GM21367 (cell line): Measurements from ENCODE around the gene PLD5.
"Not testable (repeated sequence)": the region's sequence is repeated elsewhere in the genome, so short reads cannot be mapped to it uniquely, and the experiment has no call there.

ENCODE experiments used
- ATAC-seq: cut with Tn5 transposase; IDR thresholded peaks from one replicate; pipeline ENCODE4 v1.9.1; 2021; ENCODE audit not compliant: unreplicated experiment

The PLD5 gene

DNA sequence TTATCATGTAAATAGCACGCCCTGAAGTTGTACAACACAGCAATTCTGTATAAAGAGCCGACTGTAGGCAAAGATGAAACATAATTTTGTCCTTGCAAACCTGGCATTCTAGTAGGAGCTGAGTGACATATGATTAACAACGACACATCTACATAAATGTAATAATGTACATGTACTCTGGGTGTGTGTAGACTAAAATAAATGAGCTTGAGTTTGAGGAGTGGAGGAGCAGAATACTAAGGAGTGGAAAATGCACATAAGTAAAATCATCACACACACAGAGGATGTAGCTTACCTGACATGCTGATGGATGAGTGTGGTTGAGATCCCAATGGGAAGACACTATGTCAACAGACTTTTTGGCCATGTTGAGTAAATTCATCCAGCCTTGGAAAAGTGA is 236.4 kb downstream of the PLD5 start:
- not testable (repeated sequence) for ATAC-seq

DNA sequence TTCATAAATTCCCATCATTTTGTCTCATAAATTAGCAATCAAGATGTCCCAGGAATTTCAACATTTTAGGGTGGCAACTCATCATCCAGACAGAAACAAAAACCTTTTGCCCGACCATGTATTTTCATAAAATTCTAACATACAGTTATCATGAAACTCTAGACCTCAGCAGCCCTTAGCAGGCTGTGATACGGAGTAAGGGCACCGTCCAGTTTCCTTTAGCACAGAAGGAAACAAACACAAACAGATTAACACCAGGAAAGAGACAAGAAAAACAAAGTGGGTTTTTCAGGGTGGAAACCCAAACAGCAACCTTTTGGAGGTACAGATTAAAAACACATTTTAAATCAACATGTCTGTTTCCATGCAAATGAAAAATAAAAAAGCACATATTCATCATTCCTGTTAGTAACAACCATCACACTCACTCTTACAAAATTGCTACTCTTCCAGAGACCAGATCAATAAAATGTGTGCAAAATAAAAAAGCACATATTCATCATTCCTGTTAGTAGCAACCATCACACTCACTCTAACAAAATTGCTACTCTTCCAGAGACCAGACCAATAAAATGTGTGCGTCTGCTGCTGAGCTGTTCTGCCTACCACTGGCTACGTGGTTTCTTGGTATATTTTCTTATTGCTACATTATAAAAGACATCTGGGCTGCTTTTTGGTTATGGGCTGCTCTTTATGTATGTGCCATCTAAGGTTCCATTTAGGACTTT is 241.6 kb downstream of the PLD5 start:
- ATAC-seq = not testable (repeated sequence)

GRCh38 chr1:242278406-242278805 is 246.1 kb downstream of the PLD5 start:
- not testable (repeated sequence) for ATAC-seq

DNA sequence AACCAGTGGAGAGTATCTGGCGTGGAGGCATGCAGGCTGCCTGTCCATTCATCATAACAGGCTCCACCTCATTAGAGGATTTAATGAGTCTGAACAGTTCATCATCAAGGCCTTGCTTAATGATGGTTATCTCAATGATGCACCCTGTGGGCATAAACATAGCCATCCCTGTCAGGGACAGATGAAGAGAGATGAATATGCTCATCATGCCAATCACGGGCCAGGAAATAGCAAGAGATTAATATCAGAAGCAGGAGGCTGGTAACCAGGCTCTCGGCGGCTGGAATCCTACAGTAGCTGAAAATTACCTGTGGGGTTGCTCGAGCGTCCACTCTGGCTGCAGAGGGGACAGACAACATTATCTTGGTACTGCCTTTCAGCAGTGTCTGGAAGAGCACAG is 247.7 kb downstream of the PLD5 start:
- ATAC-seq = not testable (repeated sequence)

- not testable (repeated sequence) for ATAC-seq
Measured at GRCh38 chr1:242267004-242267403, 257.5 kb downstream of the PLD5 start.

DNA sequence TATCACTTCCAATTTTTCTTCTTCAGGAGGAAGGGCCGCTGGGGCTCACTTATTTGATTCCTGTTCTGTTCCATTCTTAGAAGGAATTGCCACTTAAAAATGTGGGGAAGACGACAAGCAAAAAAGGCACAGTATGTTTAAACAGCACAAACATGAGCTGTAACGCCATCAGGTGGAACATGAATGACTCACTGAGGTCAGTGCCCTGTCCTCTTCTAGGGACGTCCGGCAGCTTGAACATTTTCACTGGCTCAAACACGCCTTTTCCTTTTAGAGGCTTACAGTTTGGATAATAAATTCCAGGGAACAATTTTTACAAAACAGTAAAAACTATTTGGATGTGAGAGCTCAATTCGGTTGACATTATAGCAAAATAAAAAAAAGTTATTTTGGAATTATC is 260.1 kb downstream of the PLD5 start:
- not testable (repeated sequence) for ATAC-seq

GRCh38 chr1:242245255-242245654 is 279.2 kb downstream of the PLD5 start:
- ATAC-seq = no peak

- ATAC-seq = peak; percentile 93
Measured at GRCh38 chr1:242243472-242243871, 281.0 kb downstream of the PLD5 start.

GRCh38 chr1:242242983-242243382 is 281.5 kb downstream of the PLD5 start:
- ATAC-seq = no peak

DNA sequence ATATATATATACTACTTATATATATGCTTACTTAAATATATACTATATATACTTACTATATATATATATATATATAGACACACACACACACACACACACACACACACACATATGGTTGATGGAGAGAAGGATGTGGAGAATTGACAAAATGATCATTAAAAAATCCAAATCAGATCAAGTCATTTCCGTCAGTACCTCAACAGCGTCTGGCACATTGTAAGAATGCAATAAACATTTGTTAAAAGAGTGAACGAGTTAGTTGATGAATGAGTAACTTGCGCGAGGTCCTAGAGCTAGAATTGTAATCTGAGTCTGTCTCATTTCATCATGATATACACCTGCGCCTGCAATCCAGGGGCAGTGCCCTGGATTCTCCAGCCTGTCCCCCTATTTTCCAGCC is 282.6 kb downstream of the PLD5 start:
- ATAC-seq = no peak

GRCh38 chr1:242240691-242241090 is 283.8 kb downstream of the PLD5 start:
- ATAC-seq = no peak

- no peak for ATAC-seq
Measured at GRCh38 chr1:242240077-242240476, 284.4 kb downstream of the PLD5 start.

- ATAC-seq = no peak
Measured at GRCh38 chr1:242239398-242239797, 285.1 kb downstream of the PLD5 start.

DNA sequence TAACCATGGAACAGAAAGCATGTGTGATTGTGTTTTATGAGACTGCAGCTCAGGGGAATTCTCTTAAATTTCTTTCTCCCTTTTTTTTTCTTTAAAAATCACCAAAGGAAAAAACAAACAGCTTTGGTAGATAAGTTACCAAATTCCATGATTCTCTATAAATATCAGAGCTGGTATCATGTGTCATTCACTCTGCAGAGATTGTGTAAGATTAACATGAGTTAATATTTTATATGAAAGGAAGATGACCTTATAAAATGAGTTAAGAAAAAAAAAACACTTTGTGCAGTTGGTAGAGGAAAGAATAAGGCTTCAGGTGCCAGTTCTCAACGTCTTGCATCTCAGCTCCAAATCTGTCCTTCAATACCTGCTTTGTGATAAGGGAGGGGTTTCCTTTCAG is 287.4 kb downstream of the PLD5 start:
- no peak for ATAC-seq

GRCh38 chr1:242228991-242229390 is 295.5 kb downstream of the PLD5 start:
- no peak for ATAC-seq

DNA sequence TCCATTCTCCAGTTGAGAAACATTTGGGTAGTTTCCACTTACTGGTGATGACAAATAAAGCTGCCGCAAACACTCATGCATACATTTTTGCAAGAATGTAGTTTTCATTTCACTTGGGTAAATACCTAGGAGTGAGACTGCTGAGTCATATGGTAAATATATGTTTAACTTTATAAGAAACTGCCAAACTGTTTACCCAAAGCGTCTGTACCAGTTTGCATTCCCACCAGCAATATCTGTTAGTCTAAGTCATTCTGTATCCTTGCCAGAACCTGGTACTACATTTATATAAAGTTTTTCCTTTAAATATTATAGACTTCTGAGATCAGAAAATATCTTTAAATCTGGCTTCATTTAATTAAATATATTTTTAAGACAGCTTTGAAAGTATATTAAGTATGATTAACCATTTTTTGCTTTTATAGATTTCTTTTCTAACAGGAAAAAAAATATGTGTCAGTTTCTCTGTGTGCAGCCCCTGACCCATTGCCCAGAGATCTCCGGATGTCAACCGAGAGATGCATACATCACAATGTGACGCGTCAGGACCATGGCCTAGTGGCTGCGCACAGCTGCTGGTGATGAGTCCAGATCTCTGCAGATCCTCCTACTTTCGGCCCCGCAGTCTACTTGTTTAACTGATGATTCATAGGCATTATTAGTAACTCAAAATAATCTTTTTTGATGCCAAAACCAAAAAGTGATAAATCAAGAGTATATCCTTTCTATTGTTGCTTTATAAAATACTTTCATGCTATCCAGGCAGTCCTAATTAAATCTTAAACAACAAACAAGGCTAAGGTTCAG is 298.5 kb downstream of the PLD5 start:
- no peak for ATAC-seq

- not testable (repeated sequence) for ATAC-seq
Measured at GRCh38 chr1:242224878-242225766, 299.4 kb downstream of the PLD5 start.

- ATAC-seq = no peak
Measured at GRCh38 chr1:242224461-242224860, 300.0 kb downstream of the PLD5 start.

GRCh38 chr1:242219905-242220304 is 304.6 kb downstream of the PLD5 start:
- no peak for ATAC-seq

DNA sequence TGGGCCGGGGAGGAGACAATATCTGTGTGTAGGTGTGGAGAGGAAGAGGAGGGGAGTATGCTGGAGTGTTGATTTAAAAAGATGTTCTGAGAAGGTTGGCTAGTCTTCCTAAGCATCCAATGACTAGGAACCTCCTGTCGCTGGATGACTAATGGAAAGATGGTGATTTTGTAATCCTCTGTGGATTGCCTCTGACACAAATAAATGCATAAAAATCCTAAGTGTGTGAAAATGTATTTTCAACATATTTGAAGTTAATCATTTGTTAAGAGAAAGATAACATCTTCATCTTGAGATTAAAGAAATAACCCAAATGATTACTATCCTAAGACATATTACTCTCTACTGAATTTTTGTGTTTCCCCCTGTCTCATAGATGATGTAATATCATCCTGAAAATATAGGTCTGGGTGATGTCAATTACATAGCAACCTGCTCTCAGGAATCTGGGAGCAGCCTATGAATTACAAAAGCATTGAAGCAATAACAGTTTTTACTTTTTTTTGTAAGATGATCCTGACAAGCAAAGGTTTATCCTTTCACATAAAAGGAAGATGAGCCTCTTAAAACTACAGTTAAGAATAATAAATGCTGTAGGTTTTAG is 305.1 kb downstream of the PLD5 start:
- no peak for ATAC-seq

- ATAC-seq = no peak
Measured at GRCh38 chr1:242216368-242216767, 308.1 kb downstream of the PLD5 start.
